Activated CD8-positive, alpha-beta memory T cell treated with anti-CD3 and anti-CD28 coated beads for 36 hours (primary cell): ENCODE data around the gene ITPR2. TPM values are rescaled to one million over a fixed set of nuclear protein-coding genes. Genes with fewer than 3 reads are reported as not detected.

Experiments used
- CTCF ChIA-PET: fragments of 350-600 bp; sonication (Branson Sonifier 250); formaldehyde crosslinking; loops from one replicate; lab custom pipeline; 2021; ENCODE audit warnings: antibody characterized with exemption; lab: Charles Lee
- POLR2A ChIA-PET: fragments of 350-600 bp; sonication (Branson Sonifier 250); formaldehyde crosslinking; loops from one replicate; lab custom pipeline; 2021; ENCODE audit warnings: antibody characterized with exemption; lab: Charles Lee
- total RNA-seq, 2 experiments: library from RNA; stranded (reverse); gene quantifications; one replicate each; pipeline ENCODE4 v1.2.3, GENCODE V29; 2021

The ITPR2 gene
- total RNA-seq, 2 experiments from 2014 or later, result 27.0 to 28.6 TPM

GRCh38 chr12:26725276-26725916 lies 107.6 kb downstream of the ITPR2 start:
- POLR2A ChIA-PET, result no interaction called here
- CTCF ChIA-PET, result no interaction called here

DNA sequence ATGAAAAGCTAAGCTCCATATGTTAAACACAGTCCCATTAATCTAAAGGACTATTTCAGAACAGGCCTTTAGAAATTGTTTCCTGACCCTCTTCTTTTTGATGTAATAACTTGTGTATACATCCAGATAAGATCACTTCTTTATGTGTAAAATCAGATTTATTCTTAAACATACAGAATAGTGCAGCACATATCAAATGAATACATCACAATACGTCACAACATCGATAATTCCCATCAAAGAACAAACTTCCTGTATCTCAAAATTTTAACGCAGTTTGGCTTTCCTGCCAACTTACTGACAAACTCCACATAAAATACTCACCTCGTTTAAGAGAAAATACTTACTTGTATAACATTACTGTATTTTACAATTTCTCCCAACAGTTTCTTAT lies 108.7 kb downstream of the ITPR2 start:
- CTCF ChIA-PET, result no interaction called here
- POLR2A ChIA-PET, result no interaction called here

GRCh38 chr12:26723379-26724308 lies 109.3 kb downstream of the ITPR2 start:
- ChIA-PET CTCF (no interaction called here), POLR2A (no interaction called here)

DNA sequence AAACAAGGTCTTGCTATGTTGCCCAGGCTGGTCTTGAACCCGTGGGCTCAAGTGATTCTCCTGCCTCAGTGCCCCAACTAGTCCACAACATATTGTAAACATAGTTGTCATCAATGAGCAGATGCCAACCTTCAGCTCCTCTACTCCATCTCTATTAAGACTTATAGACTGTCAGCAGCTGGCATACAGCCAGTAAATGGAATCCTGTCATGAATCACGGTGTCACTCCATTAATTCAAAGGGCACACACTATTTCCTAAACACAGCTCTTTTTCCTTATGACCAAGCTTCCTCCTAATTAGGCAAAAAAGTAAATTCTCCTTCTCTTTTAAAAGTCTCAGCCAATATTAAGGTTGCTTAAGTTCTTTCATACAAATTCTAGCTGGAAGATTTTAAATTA lies 111.2 kb downstream of the ITPR2 start:
- CTCF ChIA-PET, result no interaction called here
- POLR2A ChIA-PET, result no interaction called here

DNA sequence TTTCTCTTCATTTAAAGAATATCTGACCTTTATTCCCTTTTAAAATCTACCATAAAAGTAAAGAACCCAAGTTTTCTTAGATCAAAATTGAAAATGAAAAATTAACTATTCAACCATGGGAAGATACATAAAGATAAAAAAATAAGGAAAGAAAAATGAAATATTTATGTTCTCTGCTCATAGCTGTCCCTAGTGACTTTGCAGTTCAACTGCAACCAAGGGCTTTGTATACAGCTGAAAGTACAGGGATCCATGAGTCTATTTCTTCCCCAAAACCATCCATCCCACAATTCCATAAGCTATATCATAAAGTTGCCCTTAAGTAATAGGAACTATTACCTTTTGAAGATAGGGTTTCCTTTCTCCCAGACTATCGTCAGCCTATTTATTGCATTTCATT lies 113.1 kb downstream of the ITPR2 start:
- POLR2A ChIA-PET, result no interaction called here
- CTCF ChIA-PET, result interaction anchor here (1.0 kb wide), 1 partner anchor 17 kb away, joined by 3 read pairs; no protein-coding TSS in a partner anchor

DNA sequence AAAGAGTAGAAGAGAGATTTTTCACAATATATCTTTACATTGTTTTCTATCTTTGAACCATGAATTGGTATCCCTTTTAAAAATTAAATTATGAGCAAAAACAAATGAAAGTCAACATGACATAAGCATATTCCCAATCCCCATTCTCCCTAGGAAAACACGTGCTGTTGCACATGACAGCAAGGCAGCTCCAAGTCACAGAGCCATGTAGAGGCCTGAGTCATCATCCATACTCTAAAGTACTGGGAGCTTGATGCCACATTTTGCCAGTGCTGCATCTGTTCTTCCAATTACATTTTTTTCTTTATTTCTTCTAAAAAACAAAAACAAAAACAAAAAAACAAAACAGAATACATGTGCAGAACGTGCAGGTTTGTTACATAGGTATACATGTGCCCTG lies 115.2 kb downstream of the ITPR2 start:
- POLR2A ChIA-PET, result no interaction called here
- CTCF ChIA-PET, result no interaction called here

DNA sequence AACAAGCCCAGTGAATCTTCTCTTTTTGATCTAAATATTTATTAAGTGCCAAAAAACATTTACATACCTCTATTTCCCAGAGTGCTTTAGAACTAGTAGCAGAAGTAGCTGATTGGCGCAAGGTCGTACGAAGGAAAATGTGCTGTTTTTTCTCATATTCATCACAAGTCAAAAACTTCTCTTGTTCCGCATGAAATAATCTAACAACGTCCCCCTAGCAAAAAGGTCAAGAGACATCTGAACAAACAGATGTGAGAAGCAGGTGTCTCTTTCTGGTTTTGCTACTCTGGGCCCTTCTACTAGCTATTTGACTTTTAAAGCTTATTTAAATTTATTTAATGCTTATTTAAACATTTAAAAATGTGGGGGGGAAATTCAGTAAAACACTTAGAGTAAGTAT lies 117.8 kb downstream of the ITPR2 start:
- CTCF ChIA-PET, result no interaction called here
- POLR2A ChIA-PET, result no interaction called here

GRCh38 chr12:26713885-26714383 lies 119.1 kb downstream of the ITPR2 start:
- POLR2A ChIA-PET, result interaction anchor here (0.5 kb wide), 1 partner anchor 265 kb away, joined by 3 read pairs; no protein-coding TSS in a partner anchor
- CTCF ChIA-PET, result no interaction called here

- POLR2A ChIA-PET, result no interaction called here
- CTCF ChIA-PET, result no interaction called here
These were observed 120.1 kb downstream of the ITPR2 start for GRCh38 chr12:26712892-26713291.

GRCh38 chr12:26711569-26711968 lies 121.4 kb downstream of the ITPR2 start:
- POLR2A ChIA-PET, result no interaction called here
- CTCF ChIA-PET, result no interaction called here

DNA sequence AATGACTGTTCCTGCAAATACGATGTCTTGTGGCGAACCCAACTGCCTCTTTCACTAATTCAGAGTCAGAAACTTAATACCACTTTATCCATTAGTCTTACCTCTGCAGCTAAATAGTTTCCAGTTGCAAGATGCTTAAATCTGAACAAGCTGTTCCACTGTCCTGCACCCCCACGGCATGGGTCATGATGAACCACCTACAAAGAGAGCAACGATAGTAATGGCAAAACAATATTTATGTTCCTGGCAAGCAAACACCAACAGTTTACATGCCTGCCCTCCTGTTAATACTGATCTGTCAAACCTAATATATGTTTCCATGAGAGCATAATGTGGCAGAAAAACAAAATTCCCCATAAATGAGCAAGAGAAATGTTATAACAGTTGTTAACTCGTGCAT lies 121.9 kb downstream of the ITPR2 start:
- CTCF ChIA-PET, result no interaction called here
- POLR2A ChIA-PET, result no interaction called here

- CTCF ChIA-PET, result no interaction called here
- POLR2A ChIA-PET, result no interaction called here
These were observed 127.1 kb downstream of the ITPR2 start for GRCh38 chr12:26705851-26706250.

- ChIA-PET CTCF (no interaction called here), POLR2A (no interaction called here)
These were observed 128.1 kb downstream of the ITPR2 start for GRCh38 chr12:26704684-26705460.

GRCh38 chr12:26704214-26704613 lies 128.8 kb downstream of the ITPR2 start:
- CTCF ChIA-PET, result interaction anchor here (1.5 kb wide), 1 partner anchor 16 kb away, joined by 3 read pairs; no protein-coding TSS in a partner anchor

GRCh38 chr12:26702741-26703140 lies 130.3 kb downstream of the ITPR2 start:
- ChIA-PET POLR2A (no interaction called here), CTCF (interaction anchor here (0.6 to 1.5 kb wide), 2 partner anchors 18 to 144 kb away, joined by 3 read pairs; no protein-coding TSS in a partner anchor)

More at GRCh38 chr12:26704214-26704613, 128.8 kb downstream of the ITPR2 start:
- POLR2A ChIA-PET, result no interaction called here

GRCh38 chr12:26701604-26702215 lies 131.3 kb downstream of the ITPR2 start:
- ChIA-PET POLR2A (no interaction called here), CTCF (no interaction called here)

- POLR2A ChIA-PET, result no interaction called here
These were observed 132.6 kb downstream of the ITPR2 start for GRCh38 chr12:26700430-26700829.

DNA sequence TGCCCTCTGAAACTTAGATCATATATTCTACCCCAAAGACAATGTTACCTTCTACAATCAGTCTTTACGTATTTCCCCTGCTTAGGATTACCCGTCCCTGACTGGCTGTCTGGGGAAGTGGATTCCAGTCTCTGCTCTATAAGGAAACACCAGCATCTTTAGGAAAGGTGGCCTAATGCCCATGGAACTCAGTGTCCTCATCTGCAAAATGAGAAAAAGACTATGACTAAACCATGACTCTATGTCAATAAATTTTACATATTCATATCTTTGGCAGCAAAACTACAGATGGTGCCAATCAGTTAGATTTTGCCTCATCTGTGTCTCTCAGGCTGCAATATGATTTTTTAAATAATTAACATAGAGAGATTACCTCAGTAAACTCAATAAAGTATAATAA lies 133.8 kb downstream of the ITPR2 start:
- POLR2A ChIA-PET, result no interaction called here

More at GRCh38 chr12:26700430-26700829, 132.6 kb downstream of the ITPR2 start:
- CTCF ChIA-PET, result no interaction called here

GRCh38 chr12:26698186-26698585 lies 134.8 kb downstream of the ITPR2 start:
- CTCF ChIA-PET, result no interaction called here
- POLR2A ChIA-PET, result no interaction called here

More for the DNA sequence above, 133.8 kb downstream of the ITPR2 start:
- CTCF ChIA-PET, result interaction anchor here (0.8 kb wide), 1 partner anchor 225 kb away, joined by 4 read pairs; no protein-coding TSS in a partner anchor
